Ecto neural progenitor cell (in vitro differentiated cells): ENCODE data around the gene GP1BB.
A peak's percentile ranks its signal among the peaks of the same experiment; 100 is the strongest.
"Not testable (repeated sequence)": the region's sequence is repeated elsewhere in the genome, so short reads cannot be mapped to it uniquely, and the experiment has no call there.

Experiments used
- DNase-seq: peaks from one replicate; pipeline ENCODE4 v3.0.0-alpha.2; 2018; ENCODE audit warnings: low spot score

GP1BB gene

GRCh38 chr22:19693981-19694670, 29.2 kb upstream of the GP1BB start:
- DNase-seq = no peak

GRCh38 chr22:19694696-19695095, 28.6 kb upstream of the GP1BB start:
- no peak for DNase-seq

DNA sequence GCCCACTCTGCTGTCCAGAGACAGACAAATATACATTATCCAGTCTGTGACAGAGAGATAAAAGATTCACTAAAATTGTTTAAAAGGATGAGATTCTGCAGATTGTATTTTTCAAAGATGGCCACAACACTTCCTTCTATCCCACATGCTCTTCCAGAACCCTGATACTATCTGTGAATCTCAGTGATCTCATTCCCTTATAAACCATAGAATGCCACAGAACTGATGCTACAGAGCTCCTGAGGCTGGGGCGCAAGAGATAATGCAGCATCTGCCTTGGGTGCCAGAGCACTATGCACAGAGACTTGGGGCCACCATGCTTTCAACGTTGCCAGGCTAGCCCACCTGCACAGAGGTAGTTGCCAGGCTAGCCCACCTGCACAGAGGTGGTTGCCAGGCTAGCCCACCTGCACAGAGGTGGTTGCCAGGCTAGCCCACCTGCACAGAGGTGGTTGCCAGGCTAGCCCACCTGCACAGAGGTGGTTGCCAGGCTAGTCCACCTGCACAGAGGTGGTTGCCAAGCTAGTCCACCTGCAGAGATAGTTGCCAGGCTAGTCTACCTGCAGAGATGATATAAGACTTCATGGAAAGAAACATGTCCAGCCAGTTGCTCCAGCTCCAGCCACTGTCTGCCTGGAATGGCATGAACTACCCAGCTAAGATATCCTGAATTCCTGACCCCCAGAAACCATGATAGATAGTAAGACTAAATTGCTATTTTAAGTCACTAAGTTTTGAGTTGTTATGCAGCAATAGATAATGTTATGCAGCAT, 26.6 kb upstream of the GP1BB start:
- no peak for DNase-seq

DNA sequence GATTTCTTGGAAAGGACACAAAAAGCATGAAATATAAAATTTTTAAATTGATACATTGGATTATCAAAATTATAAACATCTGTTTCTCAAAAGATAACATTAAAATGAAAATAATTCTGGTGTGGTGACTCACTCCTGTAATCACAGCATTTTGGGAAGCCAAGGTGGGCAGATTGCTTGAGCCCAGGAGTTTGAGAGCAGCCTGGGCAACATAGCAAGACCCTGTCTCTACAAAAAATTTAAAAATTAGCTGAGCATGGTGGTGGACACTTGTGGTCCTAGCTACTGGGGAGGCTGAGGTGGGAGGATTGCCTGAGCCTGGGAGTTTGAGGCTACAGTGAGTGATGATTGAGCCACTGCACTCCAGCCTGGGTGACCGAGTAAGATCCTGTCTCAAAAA, 25.5 kb upstream of the GP1BB start:
- DNase-seq = not testable (repeated sequence)

GRCh38 chr22:19700790-19701419, 22.4 kb upstream of the GP1BB start:
- peak; percentile 7 for DNase-seq

- DNase-seq = peak; percentile 18
Measured at GRCh38 chr22:19701420-19702145, 21.8 kb upstream of the GP1BB start.

GRCh38 chr22:19703869-19704268, 19.5 kb upstream of the GP1BB start:
- DNase-seq = no peak

DNA sequence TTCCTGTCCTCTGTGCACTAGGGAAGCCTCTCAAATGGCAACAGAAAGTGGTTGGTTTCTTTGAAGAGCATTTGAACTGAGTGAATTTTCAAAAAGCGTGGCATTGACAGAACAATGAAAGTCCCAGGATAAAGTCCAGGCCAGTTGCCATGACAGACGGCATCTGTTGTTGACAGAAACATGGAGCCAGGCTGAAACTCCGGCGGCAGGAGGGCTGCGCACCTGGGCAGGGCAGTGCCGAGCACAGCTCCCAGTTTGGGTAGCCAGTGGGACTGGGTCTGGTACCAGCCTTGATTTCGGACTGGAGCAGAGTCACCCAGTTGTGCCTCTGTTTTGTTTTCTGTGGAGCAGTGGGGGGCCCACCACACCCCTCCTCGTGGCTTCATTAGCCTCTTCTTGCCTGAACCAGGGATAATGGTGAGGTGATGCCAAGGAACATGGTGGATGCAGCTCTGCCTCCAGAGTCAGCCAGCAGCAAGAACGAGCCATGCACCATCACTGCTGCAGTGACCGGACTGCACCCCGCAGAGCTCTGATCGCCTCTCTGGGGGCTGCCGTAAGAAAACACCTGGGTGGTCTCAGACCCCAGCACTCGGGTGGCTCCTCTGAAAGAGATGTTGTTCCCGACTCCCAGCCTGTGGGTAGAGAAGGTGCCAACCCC, 18.9 kb upstream of the GP1BB start:
- DNase-seq = no peak

DNA sequence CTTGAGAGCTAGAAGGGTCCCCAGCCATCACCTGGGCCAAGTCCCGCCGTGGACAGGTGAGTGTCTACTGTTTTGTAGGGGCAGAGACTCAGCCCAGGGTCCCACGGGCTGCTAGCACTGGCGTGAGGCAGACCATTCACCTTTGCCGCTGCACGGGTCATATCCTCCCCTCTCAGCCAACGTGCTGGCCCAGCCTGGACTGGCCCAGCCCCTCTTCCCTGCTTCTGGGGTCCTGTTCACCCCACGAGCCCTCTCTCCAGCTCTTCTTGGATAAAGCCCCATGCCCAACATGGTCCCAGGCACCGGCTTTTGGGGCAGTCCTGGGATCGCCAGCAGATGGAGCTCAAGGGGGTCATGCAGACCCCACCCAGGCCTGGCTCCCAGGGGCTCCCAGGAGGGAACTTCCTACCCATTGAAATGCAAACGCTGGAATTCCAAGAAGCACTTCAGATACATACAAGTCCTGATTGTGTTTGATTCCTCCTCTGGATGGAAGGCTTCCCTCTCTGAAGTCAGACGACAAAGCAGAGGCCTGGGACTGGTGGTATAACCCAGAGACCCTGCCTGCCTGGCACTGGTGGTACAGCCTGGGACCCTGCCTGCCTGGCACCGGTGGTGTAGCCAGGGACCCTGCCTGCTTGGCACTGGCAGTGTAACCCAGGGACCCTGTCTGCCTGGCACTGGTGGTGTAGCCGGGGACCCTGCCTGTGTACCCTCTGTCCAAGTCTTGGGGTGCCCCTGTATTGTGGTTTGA, 18.0 kb upstream of the GP1BB start:
- DNase-seq = peak; percentile 66

- peak; percentile 14 for DNase-seq
Measured at GRCh38 chr22:19706661-19707151, 16.6 kb upstream of the GP1BB start.

DNA sequence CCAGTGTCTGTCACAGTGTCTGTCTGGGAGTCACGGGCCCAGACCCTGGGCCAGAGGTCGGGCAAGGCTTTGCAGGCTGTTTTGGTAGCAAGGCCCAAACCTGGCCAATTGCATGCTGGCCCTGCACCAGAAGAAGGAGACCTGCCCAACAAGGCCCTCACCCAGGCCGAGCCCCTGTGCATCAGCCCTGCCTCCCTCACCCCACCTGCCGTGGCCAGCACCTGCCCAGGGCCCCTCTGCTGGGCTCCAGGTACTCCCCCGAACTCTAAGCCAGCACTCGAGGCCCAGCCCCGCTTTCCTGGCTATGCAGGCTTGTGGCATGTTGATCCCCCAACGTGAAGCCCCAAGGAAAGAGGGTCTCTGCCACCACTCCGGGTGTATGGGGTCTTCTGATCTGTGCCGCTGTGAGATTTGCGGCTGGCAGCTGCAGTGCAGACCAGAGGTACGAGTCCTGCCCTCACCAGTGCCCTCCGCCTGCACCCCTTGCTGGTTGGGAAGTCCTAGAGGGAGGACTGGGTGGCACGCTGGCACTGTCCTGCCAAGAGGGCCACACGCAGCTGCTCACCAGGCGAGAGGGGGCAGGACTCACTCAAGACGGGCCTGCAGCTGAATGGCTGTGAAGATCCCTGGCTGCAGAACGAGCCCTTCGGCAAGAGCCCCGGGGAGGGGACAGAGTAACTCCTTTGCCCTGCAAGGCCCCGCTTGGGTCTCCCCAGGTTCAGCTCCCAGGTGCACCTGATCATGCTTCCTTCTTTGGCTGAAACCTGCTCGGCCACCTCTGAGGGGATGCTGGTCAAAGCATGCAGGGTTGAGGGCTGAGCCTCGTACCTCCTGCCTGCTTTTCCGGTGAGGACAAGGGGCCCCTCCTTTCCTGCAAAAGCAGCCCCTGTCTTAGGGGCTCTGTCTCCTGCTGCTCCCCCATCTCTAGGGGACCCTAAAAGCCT, 15.7 kb upstream of the GP1BB start:
- peak; percentile 42 for DNase-seq

DNA sequence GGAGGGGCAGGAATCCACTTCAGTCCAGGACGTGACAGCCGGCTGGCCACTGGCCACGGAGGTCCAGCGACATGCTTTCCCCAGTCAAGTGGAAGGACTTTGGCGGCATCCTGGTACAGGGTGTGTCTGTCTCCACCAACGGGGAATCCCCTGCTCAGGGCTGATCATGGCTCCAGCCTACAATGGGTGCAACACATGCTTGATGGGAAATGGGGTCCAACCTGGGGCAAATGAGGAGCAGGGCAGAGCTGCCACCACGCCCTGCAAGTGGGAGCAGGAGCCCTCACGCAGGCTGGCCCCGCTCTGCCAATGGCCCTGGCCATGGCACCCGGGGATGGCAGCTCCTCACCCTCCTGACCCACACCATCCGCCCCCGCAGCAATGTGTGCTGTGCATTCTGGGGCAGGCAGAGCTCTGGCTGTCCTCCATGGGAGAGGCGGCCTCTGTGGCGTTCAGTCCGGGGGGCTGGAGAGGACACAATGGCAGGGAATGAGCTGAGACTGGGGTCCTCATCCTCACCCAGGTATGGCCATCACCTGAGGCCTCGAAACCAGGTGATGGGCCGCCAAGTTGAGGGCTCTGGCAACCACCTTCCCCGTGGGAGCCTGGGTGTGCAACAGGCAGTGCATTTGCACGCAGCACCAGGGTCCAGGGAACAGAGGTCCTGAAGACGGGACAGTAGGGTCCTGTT, 14.9 kb upstream of the GP1BB start:
- DNase-seq = peak; percentile 38

DNA sequence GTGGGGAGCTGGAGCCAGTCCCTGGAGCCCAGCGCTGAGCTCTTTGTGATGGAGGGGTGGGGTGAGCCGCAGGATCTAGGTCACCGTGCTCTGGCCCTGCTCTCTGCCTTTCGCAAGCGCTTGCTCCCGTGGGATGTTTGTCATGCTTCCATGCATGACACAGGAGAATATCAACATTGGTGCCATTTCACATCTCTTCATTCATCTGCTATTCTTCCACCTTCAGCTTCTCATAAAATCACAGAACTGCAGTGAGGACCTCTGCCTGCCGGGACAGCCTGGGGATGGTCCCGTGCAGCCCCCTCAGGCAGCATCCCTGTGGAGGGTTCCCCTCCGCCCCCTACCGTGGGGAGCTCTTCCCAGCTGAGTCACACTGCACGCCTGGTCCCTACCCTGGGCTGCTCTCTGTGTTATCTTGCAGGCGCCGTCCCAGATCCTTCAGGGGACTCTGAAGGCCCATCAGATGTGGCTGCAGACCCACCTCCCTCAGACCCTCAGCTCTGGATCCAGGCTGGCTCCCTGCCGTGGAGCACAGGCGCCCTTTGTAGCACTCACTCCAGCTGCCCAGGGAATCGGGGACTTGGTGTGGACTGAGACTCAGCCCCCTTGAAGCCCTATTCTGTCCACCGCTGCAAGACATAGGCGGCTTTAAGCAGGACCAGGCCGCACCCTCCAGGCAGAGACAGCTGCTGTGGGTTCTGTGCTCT, 14.1 kb upstream of the GP1BB start:
- DNase-seq = no peak

GRCh38 chr22:19710020-19710768, 13.1 kb upstream of the GP1BB start:
- DNase-seq = no peak

- DNase-seq = no peak
Measured at GRCh38 chr22:19710769-19711106, 12.6 kb upstream of the GP1BB start.

DNA sequence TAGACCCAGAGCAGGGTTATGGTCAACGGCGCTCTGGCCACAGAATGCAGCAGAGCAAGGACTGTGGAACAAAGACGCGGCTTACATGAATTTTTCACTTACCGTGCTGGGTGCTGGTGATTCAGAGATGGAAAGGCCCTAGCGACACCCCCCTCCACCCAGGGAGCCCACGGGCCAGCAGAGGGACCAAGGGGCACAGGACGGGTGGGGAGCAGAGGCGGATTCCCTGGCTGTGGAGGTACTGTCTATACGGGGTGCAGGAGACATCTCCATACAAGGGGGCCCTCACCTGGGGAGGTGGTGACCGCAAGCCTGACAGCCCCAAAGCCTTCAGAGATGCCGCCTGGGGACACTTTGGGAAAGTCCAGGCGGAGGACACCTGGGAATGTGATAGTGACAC, 10.1 kb upstream of the GP1BB start:
- DNase-seq = no peak

- DNase-seq = no peak
Measured at GRCh38 chr22:19713650-19714311, 9.6 kb upstream of the GP1BB start.
